Sigmoid colon (tissue), 7 donors: Measurements from ENCODE around the gene NHEJ1. TPM values are rescaled to one million over a fixed set of nuclear protein-coding genes. Genes with fewer than 3 reads are reported as not detected.

Experiments
- DNase-seq: peaks from one replicate; pipeline ENCODE4 v3.0.0-alpha.2; 2019
- H3K27ac ChIP-seq, 4 donors: fragments of 200-600 bp; sonication (generic); one replicate each; pipeline ENCODE4 v1.5.1; 2016 to 2019; ENCODE audit warnings: mild to moderate bottlenecking in 1 of 4
- H3K27me3 ChIP-seq, 3 donors: fragments of 200-600 bp; sonication (generic); one replicate each; pipeline ENCODE4 v1.5.1; 2019; ENCODE audit warnings: mild to moderate bottlenecking in 1 of 3
- H3K36me3 ChIP-seq, 4 donors: fragments of 200-600 bp; sonication (generic); one replicate each; pipeline ENCODE4 v1.5.1; 2016 to 2019
- H3K4me1 ChIP-seq, 4 donors: fragments of 200-600 bp; sonication (generic); one replicate each; pipeline ENCODE4 v1.5.1; 2017 to 2019
- H3K4me3 ChIP-seq, 4 donors: fragments of 200-600 bp; sonication (generic); one replicate each; pipeline ENCODE4 v1.5.1; 2017 to 2019; ENCODE audit warnings: mild to moderate bottlenecking in 2 of 4, moderate library complexity in 1 of 4
- H3K9me3 ChIP-seq, 4 donors: fragments of 200-600 bp in 3 of 4; sonication (generic) in 3 of 4; one replicate each; pipeline versions ENCODE4 v1.5.1 to v1.6.1; 2013 to 2019
- CTCF ChIP-seq, 4 experiments: fragments of 450-650 bp in 3 of 4; fragments of 200-600 bp in 1 of 4; IDR thresholded peaks; one replicate each; pipeline ENCODE4 v1.5.1; 2016 to 2019; ENCODE audit warnings: antibody characterized with exemption in 4 of 4, mild to moderate bottlenecking in 3 of 4, moderate library complexity in 2 of 4
- EP300 ChIP-seq, 4 donors: sonication (generic); formaldehyde crosslinking; IDR thresholded peaks; one replicate each; pipeline ENCODE4 v1.6.1; 2017; ENCODE audit warnings: antibody characterized with exemption in 4 of 4
- POLR2A ChIP-seq, 2 donors: fragments of 450-650 bp; IDR thresholded peaks; one replicate each; pipeline ENCODE4 v1.6.1; 2016; ENCODE audit warnings: antibody characterized with exemption in 2 of 2, mild to moderate bottlenecking in 2 of 2, moderate library complexity in 2 of 2
- POLR2AphosphoS5 ChIP-seq, 4 donors: sonication (generic); formaldehyde crosslinking; IDR thresholded peaks; one replicate each; pipeline ENCODE4 v1.6.1; 2017; ENCODE audit warnings: antibody characterized with exemption in 4 of 4
- WGBS, 2 donors: extraction: QIAGEN DNeasy Blood & Tissue Kit; methylation state at CpG; one replicate each; pipeline ENCODE4 v1.1.7; 2013; 5-methylcytosine and 5-hydroxymethylcytosine counted together
- intact Hi-C: fragments of 100-400 bp; cut with DNase I; formaldehyde crosslinking; loops from one replicate; pipeline ENCODE4 v1.15.1; 2023
- polyA plus RNA-seq, 3 donors: library from polyadenylated mRNA; stranded (reverse); fragments of 200-250 nt; gene quantifications; one replicate each; pipeline ENCODE4 v1.2.3, GENCODE V29; 2013
- total RNA-seq, 4 donors: library from RNA; depleted of rRNA; stranded (reverse); fragments of >200 nt; gene quantifications; one replicate each; pipeline ENCODE4 v1.1.0, GENCODE V29; 2016
- donor health status: healthy with polysubstance abuse.
- donor health status: Bipolar disorder and iron deficiency.
- donor health status: healthy.

The NHEJ1 gene
- total and polyA plus RNA-seq, 7 donors: 15.1 to 60.1 (median 22.5) TPM

GRCh38 chr2:219056176-219056895 lies 104.3 kb downstream of the NHEJ1 start:
- no peaks in the 10 kb centered on the region for H3K9me3 ChIP-seq
- no peak overlapping the region for H3K27ac ChIP-seq
- peaks cover 45 to 72% (median 54%) of the 10 kb centered on the region in 3 donors for H3K27me3 ChIP-seq
- DNase-seq: no peak
- peaks cover 3 to 43% (median 41%) of the 10 kb centered on the region in 4 donors for H3K4me1 ChIP-seq
- intact Hi-C loops: loop anchor here (5.0 kb wide), 1 partner anchor 241 kb away; no protein-coding TSS in a partner anchor
- no peaks in the 10 kb centered on the region for H3K36me3 ChIP-seq
- no peak overlapping the region for H3K4me3 ChIP-seq
- WGBS, 2 donors: 53 to 69% methylated on average over 9 of the region's 9 CpGs
- no peak for TF ChIP-seq CTCF (IDR thresholded peaks at IDR 0.05)
- TF ChIP-seq EP300 (IDR thresholded peaks at IDR 0.05): no peak
- TF ChIP-seq POLR2A (IDR thresholded peaks at IDR 0.05): no peak
- no peak for TF ChIP-seq POLR2AphosphoS5 (IDR thresholded peaks at IDR 0.05)

- no peak overlapping the region for H3K4me3 ChIP-seq
- H3K27ac ChIP-seq: no peak overlapping the region
- intact Hi-C loops: loop anchor here (5.0 kb wide), 1 partner anchor 242 kb away; no protein-coding TSS in a partner anchor
- no peak for DNase-seq
- 84 to 87% methylated on average over 43 of the region's 43 CpGs for WGBS, 2 donors
- H3K4me1 ChIP-seq: peaks cover 3 to 33% (median 31%) of the 10 kb centered on the region in 4 donors
- H3K36me3 ChIP-seq: no peaks in the 10 kb centered on the region
- TF ChIP-seq POLR2A (IDR thresholded peaks at IDR 0.05) (no peak), POLR2AphosphoS5 (IDR thresholded peaks at IDR 0.05) (no peak), CTCF (IDR thresholded peaks at IDR 0.05) (no peak), EP300 (IDR thresholded peaks at IDR 0.05) (no peak)
- no peaks in the 10 kb centered on the region for H3K9me3 ChIP-seq
- peaks cover 36 to 69% (median 45%) of the 10 kb centered on the region in 3 donors for H3K27me3 ChIP-seq
Measured at GRCh38 chr2:219054956-219055903, 105.4 kb downstream of the NHEJ1 start.

GRCh38 chr2:219049282-219049681 lies 111.3 kb downstream of the NHEJ1 start:
- WGBS, 2 donors: 22 to 60% methylated on average over 6 of the region's 6 CpGs
- intact Hi-C loops: no loop called here
- no peak for TF ChIP-seq POLR2AphosphoS5 (IDR thresholded peaks at IDR 0.05)
- DNase-seq: no peak
- Histone ChIP-seq H3K36me3 (no peaks in the 10 kb centered on the region), H3K4me1 (no peaks in the 10 kb centered on the region), H3K27ac (no peak overlapping the region), H3K9me3 (no peaks in the 10 kb centered on the region), H3K27me3 (peaks cover 0 to 43% (median 22%) of the 10 kb centered on the region in 3 donors), H3K4me3 (no peak overlapping the region)

- peaks cover 12 to 70% (median 45%) of the 10 kb centered on the region in 3 donors for H3K27me3 ChIP-seq
- intact Hi-C loops: no loop called here
- H3K4me3 ChIP-seq: no peak overlapping the region
- no peaks in the 10 kb centered on the region for H3K9me3 ChIP-seq
- peaks cover 0 to 7% (median 0%) of the 10 kb centered on the region in 4 donors for H3K4me1 ChIP-seq
- 5 to 6% methylated on average over 6 of the region's 6 CpGs for WGBS, 2 donors
- H3K27ac ChIP-seq: no peak overlapping the region
- TF ChIP-seq EP300 (IDR thresholded peaks at IDR 0.05) (no peak), POLR2A (IDR thresholded peaks at IDR 0.05) (no peak), POLR2AphosphoS5 (IDR thresholded peaks at IDR 0.05) (no peak), CTCF (IDR thresholded peaks at IDR 0.05) (no peak)
- no peak for DNase-seq
- no peaks in the 10 kb centered on the region for H3K36me3 ChIP-seq
Measured at GRCh38 chr2:219045937-219046550, 114.6 kb downstream of the NHEJ1 start.
